Measurements from ENCODE around the gene BNC2.

DNA sequence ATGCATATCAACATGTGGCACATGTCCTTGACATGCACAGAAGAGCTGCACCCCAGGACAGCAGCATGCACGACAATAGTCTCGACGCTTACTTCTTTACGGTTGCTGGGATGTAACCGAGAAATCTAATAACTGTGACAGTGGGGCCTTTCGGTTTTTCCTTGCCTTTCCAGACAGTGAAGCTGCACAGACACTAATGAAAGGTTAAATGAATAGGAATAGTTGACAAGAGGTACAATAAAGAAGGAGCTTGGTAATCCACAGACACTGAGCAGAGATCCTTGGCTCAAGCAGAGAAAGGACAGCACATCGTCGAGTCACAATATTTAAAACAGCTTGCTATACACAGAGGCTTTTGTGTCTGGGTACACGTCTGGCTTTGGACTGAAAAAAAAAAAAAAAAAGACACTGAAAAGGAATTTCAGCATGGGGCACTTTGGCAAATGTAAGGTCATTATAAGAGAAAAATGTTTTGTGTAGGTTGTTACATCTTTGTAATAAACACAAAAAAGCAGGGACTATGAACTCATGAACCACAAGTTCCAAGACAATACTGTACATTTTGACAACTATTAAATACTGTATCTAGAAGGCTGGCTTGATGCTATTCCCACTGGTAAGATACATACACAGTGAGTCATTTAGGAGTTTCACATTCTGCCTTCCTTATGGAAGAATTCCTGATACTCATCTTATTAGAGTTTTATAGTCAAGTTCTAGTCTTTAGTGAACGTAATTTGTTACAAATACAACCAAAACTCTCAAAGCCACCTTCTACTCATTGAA is 5.6 kb downstream of the BNC2 start:
- TF ChIP-seq, protein P1, sequence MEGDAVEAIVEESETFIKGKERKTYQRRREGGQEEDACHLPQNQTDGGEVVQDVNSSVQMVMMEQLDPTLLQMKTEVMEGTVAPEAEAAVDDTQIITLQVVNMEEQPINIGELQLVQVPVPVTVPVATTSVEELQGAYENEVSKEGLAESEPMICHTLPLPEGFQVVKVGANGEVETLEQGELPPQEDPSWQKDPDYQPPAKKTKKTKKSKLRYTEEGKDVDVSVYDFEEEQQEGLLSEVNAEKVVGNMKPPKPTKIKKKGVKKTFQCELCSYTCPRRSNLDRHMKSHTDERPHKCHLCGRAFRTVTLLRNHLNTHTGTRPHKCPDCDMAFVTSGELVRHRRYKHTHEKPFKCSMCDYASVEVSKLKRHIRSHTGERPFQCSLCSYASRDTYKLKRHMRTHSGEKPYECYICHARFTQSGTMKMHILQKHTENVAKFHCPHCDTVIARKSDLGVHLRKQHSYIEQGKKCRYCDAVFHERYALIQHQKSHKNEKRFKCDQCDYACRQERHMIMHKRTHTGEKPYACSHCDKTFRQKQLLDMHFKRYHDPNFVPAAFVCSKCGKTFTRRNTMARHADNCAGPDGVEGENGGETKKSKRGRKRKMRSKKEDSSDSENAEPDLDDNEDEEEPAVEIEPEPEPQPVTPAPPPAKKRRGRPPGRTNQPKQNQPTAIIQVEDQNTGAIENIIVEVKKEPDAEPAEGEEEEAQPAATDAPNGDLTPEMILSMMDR (IDR thresholded peaks at IDR 0.05) = no peak
- no peak for TF ChIP-seq POLR2A (IDR thresholded peaks at IDR 0.05)
